Sigmoid colon (tissue), 4 donors: ENCODE measurements around the gene BPIFB3.

Source experiments
- CTCF ChIP-seq, 4 experiments: fragments of 450-650 bp in 3 of 4; fragments of 200-600 bp in 1 of 4; IDR thresholded peaks; one replicate each; pipeline ENCODE4 v1.5.1; 2016 to 2019; ENCODE audit warnings: antibody characterized with exemption in 4 of 4, mild to moderate bottlenecking in 3 of 4, moderate library complexity in 2 of 4
- EP300 ChIP-seq, 4 donors: sonication (generic); formaldehyde crosslinking; IDR thresholded peaks; one replicate each; pipeline ENCODE4 v1.6.1; 2017; ENCODE audit warnings: antibody characterized with exemption in 4 of 4
- POLR2A ChIP-seq, 2 donors: fragments of 450-650 bp; IDR thresholded peaks; one replicate each; pipeline ENCODE4 v1.6.1; 2016; ENCODE audit warnings: antibody characterized with exemption in 2 of 2, mild to moderate bottlenecking in 2 of 2, moderate library complexity in 2 of 2
- POLR2AphosphoS5 ChIP-seq, 4 donors: sonication (generic); formaldehyde crosslinking; IDR thresholded peaks; one replicate each; pipeline ENCODE4 v1.6.1; 2017; ENCODE audit warnings: antibody characterized with exemption in 4 of 4

GRCh38 chr20:33092361-33092760 is 38.7 kb downstream of the BPIFB3 start:
- TF ChIP-seq CTCF (IDR thresholded peaks at IDR 0.05) (no peak), POLR2A (IDR thresholded peaks at IDR 0.05) (no peak), POLR2AphosphoS5 (IDR thresholded peaks at IDR 0.05) (no peak), EP300 (IDR thresholded peaks at IDR 0.05) (no peak)
